GM12891 (cell line): Measurements from ENCODE around the gene CDCP2.

Experiments
- POLR2A ChIP-seq: IDR thresholded peaks from 2 replicates; pipeline ENCODE4 v1.6.1; 2011; ENCODE audit warnings: low read depth, low read length, control low read depth
- POLR2AphosphoS5 ChIP-seq: IDR thresholded peaks from 2 replicates; pipeline ENCODE4 v1.6.1; 2011; ENCODE audit warnings: low read depth, low read length, control low read depth
- SPI1 ChIP-seq: IDR thresholded peaks from 2 replicates; pipeline ENCODE4 v1.6.1; 2011; ENCODE audit warnings: low read depth, low read length, control low read depth
- TAF1 ChIP-seq: IDR thresholded peaks from 2 replicates; pipeline ENCODE4 v1.6.1; 2011; ENCODE audit warnings: low read depth, low read length, control low read depth

GRCh38 chr1:54120698-54121481 lies 31.9 kb downstream of the CDCP2 start:
- TF ChIP-seq POLR2A, result no peak
- TF ChIP-seq SPI1, result no peak
- TF ChIP-seq POLR2AphosphoS5, result no peak
- no peak for TF ChIP-seq TAF1
